Measurements from ENCODE around the gene DDRGK1.
A peak's percentile ranks its signal among the peaks of the same experiment; 100 is the strongest.

DDRGK1 gene

DNA sequence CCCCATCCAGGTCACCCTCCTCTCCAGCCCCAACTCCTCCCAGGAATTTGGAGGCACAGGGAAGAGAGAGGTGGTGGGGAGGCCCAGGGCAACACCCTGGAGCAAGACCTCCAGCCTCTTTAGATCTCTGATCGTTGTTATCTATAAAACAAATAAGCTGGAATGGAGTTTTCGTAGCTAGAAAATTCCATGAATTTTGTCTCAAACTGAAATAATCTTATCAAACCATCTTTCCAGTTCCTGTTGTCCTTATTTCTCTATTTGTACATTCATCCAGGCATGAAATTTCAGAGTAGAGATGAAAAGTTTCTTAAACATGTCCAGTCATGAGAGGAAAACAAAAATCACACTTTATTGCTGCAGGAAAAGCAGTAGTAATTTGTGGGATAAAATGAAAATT lies 40.7 kb upstream of the DDRGK1 start:
- Histone ChIP-seq H3K36me3 (ENCODE audit: insufficient read depth, low read length) (no peaks in the 10 kb centered on the region), H3K27ac (no peak overlapping the region), H3K9ac (ENCODE audit: insufficient read length) (no peak overlapping the region), H3K4me3 (no peak overlapping the region), H3K9me3 (ENCODE audit: low read depth, low read length) (no peaks in the 10 kb centered on the region)
- no peak for DNase-seq (ENCODE audit: low read depth, low spot score)
- TF ChIP-seq FOXP2 (optimal IDR thresholded peaks at IDR 0.05; ENCODE audit: control extremely low read depth, extremely low read length, insufficient read depth) (no peak), EZH2 (IDR thresholded peaks at IDR 0.05) (no peak), POLR2AphosphoS5 (IDR thresholded peaks at IDR 0.05; ENCODE audit: borderline replicate concordance, low read depth, low read length) (no peak)

DNA sequence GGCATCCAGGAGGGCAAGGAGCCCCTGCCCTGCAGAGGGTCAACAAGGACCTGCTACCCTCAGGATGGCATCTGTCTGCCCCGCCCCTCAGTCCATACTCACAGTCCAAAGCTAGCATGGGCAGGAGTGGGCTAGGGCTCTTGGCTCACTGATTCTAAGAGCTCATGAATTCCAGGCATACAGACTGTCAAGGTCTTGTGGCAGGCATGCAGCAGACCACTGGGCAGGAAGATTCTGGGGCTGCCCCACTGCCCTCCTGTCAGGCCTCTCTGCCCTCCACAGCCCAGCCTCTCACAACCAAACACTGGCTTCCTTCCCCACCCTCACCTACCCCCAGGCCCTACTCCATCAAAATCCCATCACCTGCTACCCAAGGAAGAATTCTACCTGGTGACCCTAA lies 40.1 kb upstream of the DDRGK1 start:
- Histone ChIP-seq H3K4me3 (no peak overlapping the region), H3K27ac (no peak overlapping the region), H3K9ac (ENCODE audit: insufficient read length) (no peak overlapping the region), H3K9me3 (ENCODE audit: low read depth, low read length) (no peaks in the 10 kb centered on the region), H3K36me3 (ENCODE audit: insufficient read depth, low read length) (no peaks in the 10 kb centered on the region)
- no peak for DNase-seq (ENCODE audit: low read depth, low spot score)
- TF ChIP-seq FOXP2 (optimal IDR thresholded peaks at IDR 0.05; ENCODE audit: control extremely low read depth, extremely low read length, insufficient read depth) = no peak
- TF ChIP-seq POLR2AphosphoS5 (IDR thresholded peaks at IDR 0.05; ENCODE audit: borderline replicate concordance, low read depth, low read length) = no peak
- no peak for TF ChIP-seq EZH2 (IDR thresholded peaks at IDR 0.05)

DNA sequence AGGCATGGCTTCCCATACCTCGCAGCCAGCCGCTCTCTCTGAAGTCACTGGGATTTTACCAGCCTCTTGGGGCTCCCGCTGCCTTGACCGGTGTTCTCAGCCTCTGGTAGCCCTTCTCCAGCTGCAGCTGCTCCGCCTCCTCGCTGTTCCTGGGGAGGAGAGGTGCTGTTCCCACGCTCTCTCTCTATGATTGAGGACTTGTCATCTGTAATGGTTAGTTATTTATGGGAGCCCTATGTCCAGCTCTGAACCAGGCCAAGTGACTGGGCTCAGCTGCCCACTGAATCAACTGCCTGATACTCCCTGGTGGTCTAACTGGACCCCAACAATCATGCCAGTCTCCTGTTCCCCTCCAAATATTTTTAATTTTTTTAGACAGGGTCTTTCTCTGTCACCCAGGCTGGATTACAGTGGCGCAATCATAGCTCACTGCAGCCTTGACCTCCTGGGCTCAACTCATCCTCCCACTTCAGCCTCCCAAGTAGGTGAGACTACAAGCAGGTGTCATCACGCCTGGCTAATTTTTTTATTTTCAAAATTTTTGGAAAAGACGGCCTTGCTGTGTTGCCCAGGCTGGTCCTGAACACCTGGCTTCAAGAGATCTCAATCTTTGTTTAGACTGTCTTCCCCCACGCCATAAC lies 39.4 kb upstream of the DDRGK1 start:
- no peaks in the 10 kb centered on the region for H3K36me3 ChIP-seq (ENCODE audit: insufficient read depth, low read length)
- H3K9me3 ChIP-seq (ENCODE audit: low read depth, low read length) = no peaks in the 10 kb centered on the region
- H3K27ac ChIP-seq = no peak overlapping the region
- no peak overlapping the region for H3K9ac ChIP-seq (ENCODE audit: insufficient read length)
- no peak overlapping the region for H3K4me3 ChIP-seq
- DNase-seq (ENCODE audit: low read depth, low spot score) = no peak
- TF ChIP-seq EZH2 (IDR thresholded peaks at IDR 0.05) (no peak), POLR2AphosphoS5 (IDR thresholded peaks at IDR 0.05; ENCODE audit: borderline replicate concordance, low read depth, low read length) (no peak)

DNA sequence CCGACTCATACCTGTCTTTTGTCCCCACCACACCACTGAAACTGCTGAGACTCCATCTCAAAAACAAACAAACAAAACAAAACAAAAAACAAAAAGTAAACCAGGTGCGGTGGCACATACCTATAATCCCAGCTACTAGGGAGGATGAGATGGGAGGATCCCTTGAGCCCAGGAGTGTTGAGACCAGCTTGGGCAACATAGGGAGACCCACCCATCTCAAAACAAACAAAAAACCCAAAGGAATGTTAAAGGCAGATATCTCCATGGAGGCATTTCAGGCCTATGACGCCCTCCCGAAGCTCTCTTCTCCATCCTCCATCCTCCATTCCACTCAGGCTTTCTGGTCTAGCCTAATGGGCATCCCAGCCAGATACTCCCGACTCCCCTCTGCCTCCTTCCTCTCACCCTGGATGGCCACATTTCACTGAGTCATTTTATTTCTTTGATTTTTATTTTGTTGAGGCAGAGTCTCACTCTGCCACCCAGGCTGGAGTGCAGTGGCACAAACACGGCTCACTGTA lies 37.8 kb upstream of the DDRGK1 start:
- Histone ChIP-seq H3K9ac (ENCODE audit: insufficient read length) (no peak overlapping the region), H3K27ac (no peak overlapping the region), H3K36me3 (ENCODE audit: insufficient read depth, low read length) (no peaks in the 10 kb centered on the region), H3K9me3 (ENCODE audit: low read depth, low read length) (no peaks in the 10 kb centered on the region), H3K4me3 (no peak overlapping the region)
- DNase-seq (ENCODE audit: low read depth, low spot score) = no peak
- no peak for TF ChIP-seq FOXP2 (optimal IDR thresholded peaks at IDR 0.05; ENCODE audit: control extremely low read depth, extremely low read length, insufficient read depth)
- TF ChIP-seq EZH2 (IDR thresholded peaks at IDR 0.05) = no peak
- TF ChIP-seq POLR2AphosphoS5 (IDR thresholded peaks at IDR 0.05; ENCODE audit: borderline replicate concordance, low read depth, low read length) = no peak

DNA sequence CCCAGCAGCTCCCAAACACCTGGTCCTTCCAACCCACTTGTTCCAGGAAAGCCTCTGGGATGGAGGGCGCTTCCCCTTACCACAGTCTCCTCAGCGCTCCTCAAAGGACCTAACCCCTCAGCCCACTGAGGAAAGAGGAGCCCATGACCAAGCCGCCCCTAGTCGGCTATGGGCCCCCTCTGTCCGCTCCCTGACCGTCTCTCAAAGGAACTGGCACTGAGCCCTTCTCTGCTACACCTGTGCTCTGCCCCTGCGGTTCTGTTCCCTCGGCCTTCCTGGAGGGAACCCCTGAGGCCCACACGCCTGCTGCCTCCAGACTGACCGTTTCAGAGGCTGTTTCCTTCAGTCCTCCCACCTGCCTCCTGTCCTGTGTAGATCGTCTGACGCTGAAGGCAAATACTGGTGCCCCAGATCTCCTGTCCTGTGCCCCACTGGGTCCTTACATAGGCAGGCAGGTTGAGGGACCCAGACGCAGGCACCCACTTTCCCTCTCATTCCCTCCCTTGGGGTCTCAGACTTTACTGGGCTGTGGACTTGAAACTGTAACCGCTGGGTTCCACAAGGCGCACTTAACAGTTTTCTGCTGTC lies 36.4 kb upstream of the DDRGK1 start:
- Histone ChIP-seq H3K9ac (ENCODE audit: insufficient read length) (no peak overlapping the region), H3K9me3 (ENCODE audit: low read depth, low read length) (no peaks in the 10 kb centered on the region), H3K27ac (no peak overlapping the region), H3K36me3 (ENCODE audit: insufficient read depth, low read length) (no peaks in the 10 kb centered on the region), H3K4me3 (no peak overlapping the region)
- no peak for TF ChIP-seq POLR2AphosphoS5 (IDR thresholded peaks at IDR 0.05; ENCODE audit: borderline replicate concordance, low read depth, low read length)
- TF ChIP-seq EZH2 (IDR thresholded peaks at IDR 0.05) = no peak
- TF ChIP-seq FOXP2 (optimal IDR thresholded peaks at IDR 0.05; ENCODE audit: control extremely low read depth, extremely low read length, insufficient read depth) = no peak
- DNase-seq (ENCODE audit: low read depth, low spot score) = no peak

DNA sequence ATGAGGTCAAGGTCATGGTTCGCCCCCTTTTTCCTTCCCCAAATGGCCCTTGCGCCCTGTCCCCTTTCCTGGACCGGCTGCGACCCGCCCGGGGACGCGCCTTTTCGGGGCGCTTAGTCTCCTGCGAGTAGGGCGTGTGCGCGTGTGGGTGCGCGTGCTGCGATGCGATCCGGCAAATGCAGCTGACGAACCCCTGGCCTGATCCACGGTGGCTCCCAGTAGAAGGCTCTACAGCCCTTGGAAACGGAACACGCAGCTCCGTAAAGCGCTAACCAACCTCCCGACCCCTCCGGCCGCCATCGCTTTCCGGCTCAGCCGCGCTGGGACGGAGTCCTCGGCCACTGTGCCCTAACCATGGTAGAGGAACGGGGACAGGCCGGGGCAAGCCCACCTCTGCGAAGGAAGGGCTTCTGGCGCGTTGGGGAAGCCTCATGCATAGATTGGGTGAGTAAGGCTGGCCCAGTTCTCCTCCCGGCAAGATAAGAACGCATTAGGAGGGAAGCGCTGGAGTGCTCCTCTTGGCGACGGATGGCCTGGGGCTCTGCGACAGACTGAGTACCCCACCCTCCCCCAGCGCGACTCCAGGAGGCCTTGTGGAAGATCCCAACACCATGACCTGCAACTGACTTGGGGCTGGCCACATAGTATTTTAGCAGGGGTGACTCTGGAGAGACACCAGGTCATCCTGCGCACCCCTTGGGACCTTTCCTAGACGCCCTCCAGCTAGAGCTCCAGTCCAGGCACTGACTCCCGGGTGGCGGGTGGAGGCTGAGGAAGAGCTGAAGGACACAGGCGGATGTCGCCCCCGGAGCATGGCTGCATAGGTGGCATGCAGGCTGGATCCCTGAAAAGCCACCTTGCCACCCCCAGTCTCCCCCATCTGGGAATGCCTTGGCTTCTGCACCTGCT lies 35.6 kb upstream of the DDRGK1 start:
- TF ChIP-seq FOXP2 (optimal IDR thresholded peaks at IDR 0.05; ENCODE audit: control extremely low read depth, extremely low read length, insufficient read depth) (no peak), POLR2AphosphoS5 (IDR thresholded peaks at IDR 0.05; ENCODE audit: borderline replicate concordance, low read depth, low read length) (no peak), EZH2 (IDR thresholded peaks at IDR 0.05) (no peak)
- Histone ChIP-seq H3K36me3 (ENCODE audit: insufficient read depth, low read length) (no peaks in the 10 kb centered on the region), H3K9me3 (ENCODE audit: low read depth, low read length) (no peaks in the 10 kb centered on the region), H3K9ac (ENCODE audit: insufficient read length) (no peak overlapping the region), H3K4me3 (peak overlapping the region; percentile 74), H3K27ac (no peak overlapping the region)
- no peak for DNase-seq (ENCODE audit: low read depth, low spot score)

DNA sequence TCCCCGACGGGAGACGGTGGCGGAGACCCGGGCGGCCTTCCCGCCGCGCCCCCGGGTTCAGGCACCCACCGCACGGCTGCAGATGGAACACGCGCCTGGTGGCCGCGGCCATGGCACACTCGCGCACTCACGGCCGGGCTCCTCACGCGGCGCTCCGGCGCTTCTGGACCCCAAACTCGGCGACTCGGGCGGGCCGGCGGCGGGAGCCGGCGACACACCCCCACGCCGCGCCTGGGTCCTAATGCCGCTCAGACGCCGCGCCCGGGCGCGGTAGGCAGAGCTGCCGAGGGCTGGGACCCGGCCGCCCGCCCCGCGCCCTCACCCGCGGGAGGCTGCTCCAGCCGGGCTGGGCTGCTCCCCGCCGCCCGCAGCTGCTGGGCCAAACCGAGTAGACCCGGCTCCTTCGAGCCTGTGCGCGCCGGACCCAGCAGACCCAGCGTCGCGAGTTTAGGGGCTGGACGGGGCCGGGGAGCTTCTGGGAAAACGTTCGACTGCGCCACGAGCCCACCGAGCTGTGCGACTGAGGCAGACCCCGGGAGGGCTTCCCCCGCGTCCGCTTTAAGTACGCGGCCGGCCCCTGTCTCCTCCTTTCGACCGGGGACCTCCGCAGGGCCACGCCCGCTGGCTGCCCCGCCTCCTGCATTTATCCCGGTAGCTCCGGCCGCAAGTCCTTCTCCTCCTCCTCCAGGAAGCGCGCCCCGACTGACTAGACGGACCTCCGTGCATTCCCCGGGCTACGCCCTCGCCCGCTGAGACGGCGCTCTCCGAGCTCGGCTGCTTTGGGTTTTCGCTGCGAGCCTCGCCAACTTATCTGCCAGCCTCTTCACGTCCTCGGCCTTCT lies 34.8 kb upstream of the DDRGK1 start, which contains the start of gene SLC4A11:
TSS of gene SLC4A11 (minus strand) at position 165 of the 841 bp plus-strand sequence. CDS start at position 112, 53 bp downstream.
- DNase-seq (ENCODE audit: low read depth, low spot score) = no peak
- Histone ChIP-seq H3K27ac (no peak within 1 kb of the TSS), H3K9ac (ENCODE audit: insufficient read length) (no peak within 1 kb of the TSS), H3K9me3 (ENCODE audit: low read depth, low read length) (no peaks in the 10 kb centered on the region), H3K36me3 (ENCODE audit: insufficient read depth, low read length) (no peaks in the 10 kb centered on the region), H3K4me3 (peak within 1 kb of the TSS; percentile 74)
- TF ChIP-seq POLR2AphosphoS5 (IDR thresholded peaks at IDR 0.05; ENCODE audit: borderline replicate concordance, low read depth, low read length) (no peak), EZH2 (IDR thresholded peaks at IDR 0.05) (no peak), FOXP2 (optimal IDR thresholded peaks at IDR 0.05; ENCODE audit: control extremely low read depth, extremely low read length, insufficient read depth) (no peak)
